ENCODE data around the gene VSIR.

- TF ChIP-seq FOXM1 (IDR thresholded peaks at IDR 0.05; ENCODE audit: low read depth) = no peak
- TF ChIP-seq CTCF (IDR thresholded peaks at IDR 0.05) = no peak
- TF ChIP-seq POLR2AphosphoS5 (IDR thresholded peaks at IDR 0.05; ENCODE audit: low read depth, low read length) = no peak
- TF ChIP-seq YY1 (IDR thresholded peaks at IDR 0.05; ENCODE audit: low read depth) = no peak
- no peak for TF ChIP-seq CHD2 (IDR thresholded peaks at IDR 0.05; ENCODE audit: low read length, partially characterized antibody)
- TF ChIP-seq TCF12 (IDR thresholded peaks at IDR 0.05) = no peak
- no peak for TF ChIP-seq USF2 (IDR thresholded peaks at IDR 0.05; ENCODE audit: borderline replicate concordance, low read depth, low read length)
- no peak for TF ChIP-seq ELF1 (IDR thresholded peaks at IDR 0.05)
- no peak for TF ChIP-seq JUND (IDR thresholded peaks at IDR 0.05)
- no peak for TF ChIP-seq TAF1 (IDR thresholded peaks at IDR 0.05; ENCODE audit: borderline replicate concordance, low read depth, low read length)
- no peak for TF ChIP-seq REST (IDR thresholded peaks at IDR 0.05; ENCODE audit: low read depth, low read length)
- TF ChIP-seq RFX5 (IDR thresholded peaks at IDR 0.05; ENCODE audit: low read length) = no peak
- TF ChIP-seq RAD21 (IDR thresholded peaks at IDR 0.05; ENCODE audit: low read length) = no peak
- no peak for TF ChIP-seq MAX (IDR thresholded peaks at IDR 0.05; ENCODE audit: low read depth)
These were observed 50.0 kb downstream of the VSIR start for GRCh38 chr10:71723311-71723710.
